NCI-H1694 (cell line): Measurements from ENCODE around the gene MEF2D.
A peak's percentile ranks its signal among the peaks of the same experiment; 100 is the strongest.

Experiments
- DNase-seq: peaks from one replicate; lab custom pipeline; 2025; lab: John Stamatoyannopoulos, UW

MEF2D gene

GRCh38 chr1:156499842-156500542, 583 bp downstream of the MEF2D start:
- DNase-seq, result peak; percentile 67

GRCh38 chr1:156499194-156499841, 1.3 kb downstream of the MEF2D start:
- no peak for DNase-seq

- no peak for DNase-seq
Observed at GRCh38 chr1:156498432-156499193, 2.0 kb downstream of the MEF2D start.

GRCh38 chr1:156497743-156498431, 2.7 kb downstream of the MEF2D start:
- DNase-seq, result no peak

- DNase-seq, result no peak
Observed at GRCh38 chr1:156497078-156497742, 3.4 kb downstream of the MEF2D start.

GRCh38 chr1:156496211-156496761, 4.3 kb downstream of the MEF2D start:
- DNase-seq, result no peak

- DNase-seq, result no peak
Observed at GRCh38 chr1:156495401-156496140, 5.0 kb downstream of the MEF2D start.

- no peak for DNase-seq
Observed at GRCh38 chr1:156494309-156494895, 6.2 kb downstream of the MEF2D start.

- DNase-seq, result no peak
Observed at GRCh38 chr1:156493742-156494141, 6.8 kb downstream of the MEF2D start.

GRCh38 chr1:156493154-156493631, 7.4 kb downstream of the MEF2D start:
- no peak for DNase-seq

GRCh38 chr1:156492591-156493080, 7.9 kb downstream of the MEF2D start:
- peak; percentile 57 for DNase-seq

GRCh38 chr1:156492013-156492590, 8.5 kb downstream of the MEF2D start:
- no peak for DNase-seq

- no peak for DNase-seq
Observed at GRCh38 chr1:156491151-156491949, 9.2 kb downstream of the MEF2D start.

GRCh38 chr1:156490401-156491032, 10.1 kb downstream of the MEF2D start:
- no peak for DNase-seq

GRCh38 chr1:156489935-156490293, 10.7 kb downstream of the MEF2D start:
- no peak for DNase-seq

GRCh38 chr1:156489166-156489934, 11.2 kb downstream of the MEF2D start:
- peak; percentile 99 for DNase-seq

- DNase-seq, result no peak
Observed at GRCh38 chr1:156488566-156489165, 11.9 kb downstream of the MEF2D start.
